ENCODE data around the gene USP20. TPM values are rescaled to one million over a fixed set of nuclear protein-coding genes. Genes with fewer than 3 reads are reported as not detected.
A peak's percentile ranks its signal among the peaks of the same experiment; 100 is the strongest.

USP20 gene
- total and polyA plus RNA-seq, 2 donors from 2014 or later: 22.8 to 28.8 TPM

GRCh38 chr9:129863059-129863690, 27.9 kb downstream of the USP20 start:
- DNase-seq (peak in 4 of 5 donors; percentile 29 to 59 (median 41)), FAIRE-seq (no peak)
- Histone ChIP-seq H3K36me3 (ENCODE audit: control insufficient read depth in 2 of 3, insufficient read depth in 3 of 3, low read length in 3 of 3) (peaks cover 3 to 38% (median 17%) of the 10 kb centered on the region in 3 donors), H3K9ac (ENCODE audit: low read length in 3 of 3) (no peak overlapping the region), H3K4me1 (ENCODE audit: control insufficient read depth in 2 of 3, insufficient read depth in 2 of 3, low read depth in 1 of 3, low read length in 3 of 3) (no peaks in the 10 kb centered on the region), H3K4me3 (ENCODE audit: low read length in 3 of 3) (no peak overlapping the region), H3K27me3 (ENCODE audit: control insufficient read depth, insufficient read depth, low read length) (no peaks in the 10 kb centered on the region), H3K9me3 (ENCODE audit: control insufficient read depth in 2 of 3, insufficient read depth in 1 of 3, low read length in 3 of 3) (no peaks in the 10 kb centered on the region), H3K27ac (ENCODE audit: low read depth in 2 of 2, low read length in 2 of 2) (no peak overlapping the region)
- TF ChIP-seq CTCF (IDR thresholded peaks at IDR 0.05; ENCODE audit: borderline replicate concordance, extremely low read depth, insufficient read depth): no peak
- intact Hi-C loops (cut with DNase I): no loop called here

- DNase-seq (peak in 1 of 5 donors; percentile 29), FAIRE-seq (no peak)
- TF ChIP-seq CTCF (IDR thresholded peaks at IDR 0.05; ENCODE audit: borderline replicate concordance, extremely low read depth, insufficient read depth): no peak
- Histone ChIP-seq H3K4me1 (ENCODE audit: control insufficient read depth in 2 of 3, insufficient read depth in 2 of 3, low read depth in 1 of 3, low read length in 3 of 3) (no peaks in the 10 kb centered on the region), H3K36me3 (ENCODE audit: control insufficient read depth in 2 of 3, insufficient read depth in 3 of 3, low read length in 3 of 3) (peaks cover 0 to 30% (median 14%) of the 10 kb centered on the region in 3 donors), H3K27me3 (ENCODE audit: control insufficient read depth, insufficient read depth, low read length) (no peaks in the 10 kb centered on the region), H3K27ac (ENCODE audit: low read depth in 2 of 2, low read length in 2 of 2) (no peak overlapping the region), H3K9ac (ENCODE audit: low read length in 3 of 3) (no peak overlapping the region), H3K9me3 (ENCODE audit: control insufficient read depth in 2 of 3, insufficient read depth in 1 of 3, low read length in 3 of 3) (no peaks in the 10 kb centered on the region), H3K4me3 (ENCODE audit: low read length in 3 of 3) (no peak overlapping the region)
- intact Hi-C loops (cut with DNase I): no loop called here
Measured at GRCh38 chr9:129864991-129865647, 29.9 kb downstream of the USP20 start.

GRCh38 chr9:129865668-129866320, 30.5 kb downstream of the USP20 start:
- no peak overlapping the region for H3K4me3 ChIP-seq (ENCODE audit: low read length in 3 of 3)
- peak in 1 of 5 donors; percentile 62 for DNase-seq
- no peak for TF ChIP-seq CTCF (IDR thresholded peaks at IDR 0.05; ENCODE audit: borderline replicate concordance, extremely low read depth, insufficient read depth)
- no peak for FAIRE-seq
- no peaks in the 10 kb centered on the region for H3K27me3 ChIP-seq (ENCODE audit: control insufficient read depth, insufficient read depth, low read length)
- H3K4me1 ChIP-seq (ENCODE audit: control insufficient read depth in 2 of 3, insufficient read depth in 2 of 3, low read depth in 1 of 3, low read length in 3 of 3): no peaks in the 10 kb centered on the region
- peaks cover 0 to 26% (median 14%) of the 10 kb centered on the region in 3 donors for H3K36me3 ChIP-seq (ENCODE audit: control insufficient read depth in 2 of 3, insufficient read depth in 3 of 3, low read length in 3 of 3)
- no peaks in the 10 kb centered on the region for H3K9me3 ChIP-seq (ENCODE audit: control insufficient read depth in 2 of 3, insufficient read depth in 1 of 3, low read length in 3 of 3)
- no peak overlapping the region for H3K9ac ChIP-seq (ENCODE audit: low read length in 3 of 3)
- no peak overlapping the region for H3K27ac ChIP-seq (ENCODE audit: low read depth in 2 of 2, low read length in 2 of 2)
- intact Hi-C loops (cut with DNase I): no loop called here

All from kidney (tissue), 14 donors.